C4-2B (cell line): ENCODE results near the gene DENND11.

Experiments
- CTCF ChIP-seq: fragments of 450-650 bp; conservative IDR thresholded peaks from 2 replicates; pipeline ENCODE4 v1.5.1; 2017; ENCODE audit warnings: mild to moderate bottlenecking
- ZFX ChIP-seq: fragments of 450-650 bp; IDR thresholded peaks from 2 replicates; pipeline ENCODE4 v1.6.1; 2017

GRCh38 chr7:141729020-141729419 lies 27.1 kb upstream of the DENND11 start:
- TF ChIP-seq CTCF: no peak
- no peak for TF ChIP-seq ZFX
